ENCODE measurements around the gene ACOX1. TPM values are rescaled to one million over a fixed set of nuclear protein-coding genes. Genes with fewer than 3 reads are reported as not detected.

Gene ACOX1
- total RNA-seq, 3 donors from 2014 or later (not counting 1 experiment from before 2014, with no cell fraction given) = 22.8 to 48.2 (median 28.2) TPM

GRCh38 chr17:75893305-75894048, 85.5 kb downstream of the ACOX1 start:
- peaks cover 19% of the 10 kb centered on the region for H3K36me3 ChIP-seq (ENCODE audit: control insufficient read depth, insufficient read depth, low read length)
- no peak overlapping the region for H3K27ac ChIP-seq (ENCODE audit: low read length)
- H3K4me1 ChIP-seq (ENCODE audit: control insufficient read depth, insufficient read depth, low read length) = peaks cover 24% of the 10 kb centered on the region
- peak overlapping the region; percentile 45 for H3K4me3 Mint-ChIP-seq
- no peaks in the 10 kb centered on the region for H3K27me3 Mint-ChIP-seq (ENCODE audit: low read depth in 2 of 2)
- no peaks in the 10 kb centered on the region for H3K9me3 Mint-ChIP-seq
- peaks cover 23 to 26% of the 10 kb centered on the region in 2 donors for H3K4me1 Mint-ChIP-seq
- no peak for TF ChIP-seq CTCF (IDR thresholded peaks at IDR 0.05)
- H3K27ac Mint-ChIP-seq = peak overlapping the region in 1 of 2 donors; percentile 78
- H3K4me3 ChIP-seq (ENCODE audit: low read length) = no peak overlapping the region
- H3K36me3 Mint-ChIP-seq = no peaks in the 10 kb centered on the region
- WGBS (ENCODE audit: insufficient coverage) = 93% methylated on average over 18 of the region's 18 CpGs
- ATAC-seq (no peak), DNase-seq (no peak)
- H3K27me3 ChIP-seq (ENCODE audit: control insufficient read depth, insufficient read depth, low read length) = no peaks in the 10 kb centered on the region
- intact Hi-C loops (cut with micrococcal nuclease) = no loop called here
- no peaks in the 10 kb centered on the region for H3K9me3 ChIP-seq (ENCODE audit: control insufficient read depth, insufficient read depth, low read length)

DNA sequence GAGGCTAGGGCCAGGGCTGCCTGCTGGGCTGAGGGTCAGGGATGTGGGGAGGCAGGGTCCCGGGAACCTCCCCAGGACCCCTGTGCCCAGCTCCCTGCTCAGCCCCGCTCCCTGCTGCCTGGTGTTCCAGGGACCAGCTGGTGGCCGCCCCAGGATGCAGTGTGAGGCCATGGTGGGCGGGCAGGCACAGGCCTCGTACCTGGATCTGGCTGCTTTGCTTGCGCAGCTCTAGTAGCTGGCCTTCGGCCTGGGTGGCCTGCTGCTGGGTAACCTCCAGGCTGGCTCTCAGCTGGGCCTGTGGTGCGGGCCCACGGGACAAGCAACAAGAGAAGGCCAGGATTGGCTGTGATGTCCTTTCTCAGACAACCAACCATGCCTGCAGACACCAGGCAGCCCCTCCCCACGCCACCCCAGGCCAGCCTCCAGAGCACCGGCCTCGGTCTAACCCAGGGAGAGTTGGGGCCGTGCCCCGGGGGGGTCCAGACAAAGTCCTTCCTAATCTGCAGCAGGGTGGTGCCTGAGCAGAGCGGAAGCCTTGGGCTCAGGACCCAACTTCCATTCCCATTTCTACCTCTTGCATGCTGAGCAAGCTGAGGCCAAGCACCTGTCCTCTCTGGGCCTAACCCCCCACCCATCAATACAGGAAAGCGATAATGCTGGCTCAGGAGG, 86.3 kb downstream of the ACOX1 start:
- TF ChIP-seq CTCF (IDR thresholded peaks at IDR 0.05) = no peak
- H3K4me1 Mint-ChIP-seq = peaks cover 23 to 26% of the 10 kb centered on the region in 2 donors
- no peaks in the 10 kb centered on the region for H3K27me3 ChIP-seq (ENCODE audit: control insufficient read depth, insufficient read depth, low read length)
- H3K9me3 ChIP-seq (ENCODE audit: control insufficient read depth, insufficient read depth, low read length) = no peaks in the 10 kb centered on the region
- H3K27ac Mint-ChIP-seq = no peak overlapping the region
- H3K27me3 Mint-ChIP-seq (ENCODE audit: low read depth in 2 of 2) = no peaks in the 10 kb centered on the region
- no peaks in the 10 kb centered on the region for H3K36me3 Mint-ChIP-seq
- H3K36me3 ChIP-seq (ENCODE audit: control insufficient read depth, insufficient read depth, low read length) = peaks cover 16% of the 10 kb centered on the region
- intact Hi-C loops (cut with micrococcal nuclease) = no loop called here
- H3K4me3 ChIP-seq (ENCODE audit: low read length) = no peak overlapping the region
- DNase-seq (no peak), ATAC-seq (no peak)
- no peaks in the 10 kb centered on the region for H3K9me3 Mint-ChIP-seq
- 93% methylated on average over 16 of the region's 16 CpGs for WGBS (ENCODE audit: insufficient coverage)
- H3K27ac ChIP-seq (ENCODE audit: low read length) = no peak overlapping the region
- peak overlapping the region; percentile 21 for H3K4me3 Mint-ChIP-seq
- peaks cover 24% of the 10 kb centered on the region for H3K4me1 ChIP-seq (ENCODE audit: control insufficient read depth, insufficient read depth, low read length)

- Histone ChIP-seq H3K9me3 (ENCODE audit: control insufficient read depth, insufficient read depth, low read length) (no peaks in the 10 kb centered on the region), H3K27me3 (ENCODE audit: control insufficient read depth, insufficient read depth, low read length) (no peaks in the 10 kb centered on the region), H3K4me3 (ENCODE audit: low read length) (no peak overlapping the region), H3K27ac (ENCODE audit: low read length) (no peak overlapping the region), H3K4me1 (ENCODE audit: control insufficient read depth, insufficient read depth, low read length) (peaks cover 18% of the 10 kb centered on the region), H3K36me3 (ENCODE audit: control insufficient read depth, insufficient read depth, low read length) (peaks cover 16% of the 10 kb centered on the region)
- Mint-ChIP-seq H3K27ac (no peak overlapping the region), H3K36me3 (no peaks in the 10 kb centered on the region), H3K4me1 (peaks cover 23 to 26% of the 10 kb centered on the region in 2 donors), H3K9me3 (no peaks in the 10 kb centered on the region), H3K27me3 (ENCODE audit: low read depth in 2 of 2) (no peaks in the 10 kb centered on the region), H3K4me3 (no peak overlapping the region)
- TF ChIP-seq CTCF (IDR thresholded peaks at IDR 0.05) = no peak
- intact Hi-C loops (cut with micrococcal nuclease) = no loop called here
- WGBS (ENCODE audit: insufficient coverage) = 92% methylated on average over 32 of the region's 32 CpGs
- DNase-seq = no peak
- no peak for ATAC-seq
These were observed 87.1 kb downstream of the ACOX1 start for GRCh38 chr17:75891605-75892555.

Other genes with a start within 250 kb of the ACOX1 start
- gene GALK1, start 214.0 kb downstream of the ACOX1 start, total RNA-seq = 10 to 100 TPM; 11.9 to 15.9 (median 12.6) TPM
- gene UNK, start 194.4 kb downstream of the ACOX1 start, total RNA-seq = 10 to 100 TPM; 44.2 to 51.3 (median 44.5) TPM
- gene UNC13D, start 134.8 kb downstream of the ACOX1 start, total RNA-seq = 100 to 1,000 TPM; 269 to 279 (median 277) TPM
- gene WBP2, start 123.8 kb downstream of the ACOX1 start, total RNA-seq = 100 to 1,000 TPM in 1 of 3 donors, 10 to 100 TPM in 2; 81.1 to 106 (median 95.2) TPM
- 1 to 10 TPM; 1.2 to 2.5 (median 2.0) TPM for gene TRIM47, start 100.6 kb downstream of the ACOX1 start, total RNA-seq
- 10 to 100 TPM; 19.2 to 26.9 (median 22.5) TPM for gene TRIM65, start 82.2 kb downstream of the ACOX1 start, total RNA-seq
- gene MRPL38, start 74.3 kb downstream of the ACOX1 start, total RNA-seq = 100 to 1,000 TPM in 1 of 3 donors, 10 to 100 TPM in 2; 68.6 to 110 (median 96.7) TPM
- gene FBF1, start 38.1 kb downstream of the ACOX1 start, total RNA-seq = 10 to 100 TPM; 24.9 to 34.0 (median 33.0) TPM
- 10 to 100 TPM; 23.0 to 30.7 (median 24.3) TPM for gene TEN1, start 74 bp upstream of the ACOX1 start, total RNA-seq
- gene CDK3, start 21.7 kb upstream of the ACOX1 start, total RNA-seq = 10 to 100 TPM in 2 of 3 donors, 1 to 10 TPM in 1; 5.5 to 13.6 (median 13.5) TPM
- gene EVPL, start 48.1 kb upstream of the ACOX1 start, total RNA-seq = 1 to 10 TPM in 1 of 3 donors, under 1 TPM in 1, not detected in 1; 0.94 to 1.2 TPM
- 10 to 100 TPM; 57.8 to 74.4 (median 70.7) TPM for gene SRP68, start 93.4 kb upstream of the ACOX1 start, total RNA-seq
- gene GALR2, start 95.6 kb upstream of the ACOX1 start, total RNA-seq = under 1 TPM in 2 of 3 donors, not detected in 1; 0.27 to 0.53 TPM
- gene ZACN, start 100.0 kb upstream of the ACOX1 start, total RNA-seq = under 1 TPM; 0.28 to 0.80 (median 0.50) TPM
- 100 to 1,000 TPM; 130 to 149 (median 142) TPM for gene EXOC7, start 124.6 kb upstream of the ACOX1 start, total RNA-seq
- gene FOXJ1, start 162.1 kb upstream of the ACOX1 start, total RNA-seq = under 1 TPM; 0.21 to 0.93 (median 0.36) TPM